Measurements from ENCODE around the gene KRT38.
"Not testable (repeated sequence)": the region's sequence is repeated elsewhere in the genome, so short reads cannot be mapped to it uniquely, and the experiment has no call there.

KRT38 gene

GRCh38 chr17:41457676-41458075 is 16.9 kb upstream of the KRT38 start:
- no peak for DNase-seq

GRCh38 chr17:41456204-41456603 is 15.4 kb upstream of the KRT38 start:
- no peak for DNase-seq

GRCh38 chr17:41455236-41455635 is 14.5 kb upstream of the KRT38 start:
- DNase-seq: no peak

DNA sequence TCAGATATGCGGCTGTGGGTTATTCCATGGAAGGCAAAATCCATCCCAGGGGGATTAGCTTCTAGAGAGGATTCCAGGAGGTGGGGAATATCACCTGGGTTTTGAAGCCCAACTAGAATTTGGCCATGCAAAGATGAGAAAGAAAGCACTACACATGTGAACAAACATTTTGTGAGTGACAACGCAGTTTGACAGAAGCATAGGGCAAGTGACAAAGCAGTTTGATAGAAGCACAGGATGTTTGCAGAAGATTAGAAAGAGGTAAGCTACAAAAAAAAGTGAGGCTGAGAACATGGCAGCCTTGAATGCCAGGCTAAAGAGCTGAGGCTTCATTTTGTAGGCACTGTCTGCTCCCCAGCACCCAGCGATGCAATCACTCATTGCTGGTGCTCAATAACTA is 12.3 kb upstream of the KRT38 start:
- no peak for DNase-seq

DNA sequence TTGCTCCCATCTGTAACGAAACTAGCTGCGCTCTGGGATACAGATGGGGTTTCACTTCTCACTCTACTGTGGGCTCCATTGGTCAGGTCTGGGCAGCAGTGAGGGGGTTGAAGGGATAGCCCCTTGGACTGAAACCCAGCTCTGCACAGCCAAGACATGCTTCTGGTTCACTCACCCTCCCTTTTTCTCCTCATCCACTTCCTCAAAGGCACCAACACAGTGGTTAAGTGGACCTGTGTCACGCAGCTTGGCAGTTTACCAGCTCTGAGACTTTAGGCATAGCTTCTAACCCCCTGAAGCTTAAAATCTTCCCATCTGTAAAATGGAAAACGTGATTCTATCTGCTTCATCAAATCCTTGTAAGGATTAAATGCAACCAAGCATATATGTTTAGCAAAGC is 11.5 kb upstream of the KRT38 start:
- DNase-seq: no peak

GRCh38 chr17:41451154-41451728 is 10.5 kb upstream of the KRT38 start:
- DNase-seq: no peak

DNA sequence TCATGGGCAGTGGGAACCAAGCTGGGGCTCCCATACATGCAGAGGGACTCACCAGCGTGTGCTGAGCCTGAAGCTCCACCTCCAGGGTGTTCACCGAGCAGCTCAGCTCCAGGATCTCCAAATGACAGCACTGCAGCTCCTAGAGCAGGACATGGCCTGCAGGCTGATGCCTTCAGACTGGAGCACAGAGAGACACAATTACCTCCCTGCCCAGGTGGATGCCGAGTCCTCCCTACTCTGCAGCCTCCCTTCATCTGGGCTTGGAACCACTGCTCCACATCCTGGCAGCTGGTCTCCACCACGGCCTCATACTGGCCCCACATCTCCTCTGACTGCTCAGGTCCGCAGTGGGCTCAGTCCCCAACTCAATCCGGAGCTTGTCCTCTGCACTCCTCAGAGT is 8.2 kb upstream of the KRT38 start:
- no peak for DNase-seq

- no peak for DNase-seq
Observed at GRCh38 chr17:41448506-41448905, 7.7 kb upstream of the KRT38 start.

DNA sequence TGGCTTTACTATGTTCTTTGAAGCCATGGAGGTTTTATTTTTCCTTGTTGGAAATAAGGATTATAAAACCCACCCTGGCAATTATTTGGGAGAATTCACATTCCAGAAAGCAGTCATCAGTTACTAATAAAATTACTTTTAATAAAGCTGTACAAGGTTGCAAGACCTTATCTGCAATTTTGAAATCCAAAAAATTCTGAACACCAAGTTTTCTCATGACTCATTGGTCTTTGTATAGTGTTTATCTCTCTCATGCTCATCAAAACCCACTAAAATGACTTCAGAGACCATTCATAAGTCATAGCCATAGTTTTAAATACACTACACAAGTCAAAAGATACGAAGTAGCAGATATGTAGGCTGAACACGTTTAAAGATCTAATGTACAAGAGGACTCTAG is 6.0 kb upstream of the KRT38 start:
- no peak for DNase-seq

- DNase-seq: no peak
Observed at GRCh38 chr17:41444640-41445039, 3.9 kb upstream of the KRT38 start.

DNA sequence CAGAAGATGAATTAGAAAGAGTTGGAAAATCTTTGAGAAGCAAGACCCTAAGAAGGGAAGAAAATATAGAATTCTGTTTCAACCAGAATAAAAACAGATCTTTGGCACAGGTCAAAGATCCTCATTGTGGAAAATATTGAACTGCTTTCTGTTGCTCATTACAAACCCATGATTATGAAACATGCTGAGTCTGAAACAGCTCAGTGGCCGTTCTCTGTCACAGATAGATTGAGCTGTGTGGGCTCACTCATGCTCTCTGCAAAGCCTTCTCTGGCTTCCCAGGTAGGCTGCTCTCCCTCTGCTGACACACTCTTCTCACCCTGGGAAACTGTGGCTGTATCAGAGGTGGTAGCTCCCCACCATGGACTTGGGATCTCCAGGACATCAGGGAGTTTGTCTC is 3.4 kb upstream of the KRT38 start:
- no peak for DNase-seq

DNA sequence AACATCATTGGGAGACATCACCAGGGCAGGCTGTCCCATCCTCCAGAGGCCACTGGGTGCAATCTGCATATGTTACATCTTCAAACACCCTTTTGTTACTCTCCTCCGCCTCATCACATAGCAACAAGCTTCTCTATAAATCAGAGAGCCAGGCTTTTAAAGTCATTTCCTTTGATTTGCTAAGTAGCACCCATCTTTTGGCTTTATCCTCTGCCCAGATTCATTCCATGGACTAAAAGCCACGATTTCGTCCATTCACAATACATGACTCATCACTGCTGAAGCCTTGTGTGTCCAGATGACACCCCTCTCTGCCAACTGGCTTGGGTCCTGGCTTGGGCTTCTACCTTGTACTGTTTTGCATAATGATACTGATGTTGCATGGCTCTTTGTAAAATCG is 2.0 kb upstream of the KRT38 start:
- no peak for DNase-seq

- no peak for DNase-seq
Observed at GRCh38 chr17:41439375-41439774, 1.4 kb downstream of the KRT38 start.

- DNase-seq: no peak
Observed at GRCh38 chr17:41437769-41438168, 3.0 kb downstream of the KRT38 start.

DNA sequence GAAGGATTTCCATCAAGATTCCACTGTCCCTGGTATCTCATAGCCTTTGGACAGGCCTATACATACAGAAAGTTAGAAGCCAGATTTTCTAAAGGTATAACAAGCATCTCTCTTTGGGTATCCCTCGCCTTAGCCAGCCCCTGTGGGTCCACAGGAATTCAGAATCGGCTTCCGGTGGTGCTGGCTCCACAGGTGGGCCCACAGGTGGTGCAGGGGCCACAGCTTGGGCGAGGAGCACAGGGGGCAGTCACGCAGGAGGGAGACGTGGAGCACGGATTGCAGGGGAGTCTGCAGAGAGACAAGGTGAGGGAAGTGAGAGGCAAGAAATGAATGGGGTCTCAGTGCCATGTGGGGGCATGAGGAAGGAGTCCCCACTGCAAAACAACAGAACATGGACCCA is 3.5 kb downstream of the KRT38 start:
- DNase-seq: no peak

DNA sequence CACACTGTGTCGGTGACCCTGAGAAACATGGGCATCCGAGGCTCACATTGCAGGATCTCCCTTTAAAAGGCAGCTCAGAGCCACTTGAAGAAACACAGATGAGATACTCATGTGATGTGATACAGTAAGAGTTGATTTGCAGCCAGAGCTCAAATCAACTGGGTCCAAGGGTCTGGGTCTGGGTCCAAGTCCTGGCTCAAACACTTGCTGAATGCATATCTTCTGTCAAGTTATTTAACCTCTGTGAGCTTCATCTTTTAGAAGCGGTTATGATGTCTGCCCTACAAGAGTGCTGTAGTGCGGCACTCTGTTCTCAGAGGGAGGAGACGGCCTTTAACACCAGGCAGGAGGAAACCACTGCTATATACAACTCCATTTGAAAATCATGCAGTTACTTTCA is 6.4 kb downstream of the KRT38 start:
- DNase-seq: no peak

DNA sequence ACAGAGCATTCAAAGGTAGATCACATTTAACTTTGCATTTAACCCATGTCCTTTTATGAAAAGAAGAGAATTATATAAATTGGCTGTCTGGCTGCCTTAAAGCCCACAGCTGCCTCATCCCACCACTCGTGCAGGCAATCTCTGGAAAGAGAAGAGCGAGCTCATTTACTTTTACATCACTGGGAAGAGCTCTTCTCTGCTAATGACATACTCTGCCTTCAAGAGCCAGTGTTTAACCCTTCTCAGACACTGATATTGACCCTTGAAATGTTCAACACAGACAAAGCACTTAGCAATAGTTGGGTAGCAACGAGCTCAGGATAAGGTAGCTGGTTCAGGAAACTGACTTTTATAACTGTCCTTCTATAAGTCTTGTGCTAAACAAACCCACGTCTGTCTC is 6.8 kb downstream of the KRT38 start:
- no peak for DNase-seq

DNA sequence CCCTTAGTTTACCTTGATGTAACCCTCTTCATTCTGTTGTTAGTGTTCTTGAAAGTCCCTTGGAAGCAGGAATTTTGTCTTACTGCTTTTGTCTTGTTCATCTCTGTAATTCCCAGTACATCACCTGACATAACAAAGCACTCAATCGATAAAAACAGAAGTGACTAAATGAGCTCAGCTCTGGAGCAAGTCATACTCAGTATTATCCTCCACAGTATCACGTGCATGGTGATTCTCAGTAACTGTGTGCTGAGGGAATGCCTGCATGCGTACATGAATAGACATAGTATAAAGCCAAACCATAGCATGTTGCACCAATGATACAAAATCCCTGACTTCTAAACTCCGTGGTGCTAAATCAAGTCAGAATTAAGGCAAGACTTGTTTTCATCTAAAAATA is 7.2 kb downstream of the KRT38 start:
- no peak for DNase-seq

DNA sequence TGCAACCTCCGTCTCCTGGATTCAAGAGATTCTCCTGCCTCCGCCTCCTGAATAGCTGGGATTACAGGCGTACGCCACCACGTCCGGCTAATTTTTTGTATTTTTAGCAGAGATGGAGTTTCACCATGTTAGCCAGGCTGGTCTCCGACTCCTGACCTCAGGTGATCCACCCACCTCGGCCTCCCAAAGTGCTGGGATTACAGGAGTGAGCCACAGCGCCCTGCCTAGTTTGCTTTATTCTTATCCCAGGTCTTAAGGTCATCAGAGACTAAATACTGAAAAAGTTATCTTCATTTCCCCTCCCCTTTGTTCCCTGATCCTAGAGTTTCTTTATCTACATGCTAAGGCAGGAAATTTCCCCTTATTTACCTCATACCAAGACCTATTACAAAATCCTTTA is 10.4 kb downstream of the KRT38 start:
- not testable (repeated sequence) for DNase-seq

GRCh38 chr17:41429667-41430066 is 11.1 kb downstream of the KRT38 start:
- DNase-seq: no peak

DNA sequence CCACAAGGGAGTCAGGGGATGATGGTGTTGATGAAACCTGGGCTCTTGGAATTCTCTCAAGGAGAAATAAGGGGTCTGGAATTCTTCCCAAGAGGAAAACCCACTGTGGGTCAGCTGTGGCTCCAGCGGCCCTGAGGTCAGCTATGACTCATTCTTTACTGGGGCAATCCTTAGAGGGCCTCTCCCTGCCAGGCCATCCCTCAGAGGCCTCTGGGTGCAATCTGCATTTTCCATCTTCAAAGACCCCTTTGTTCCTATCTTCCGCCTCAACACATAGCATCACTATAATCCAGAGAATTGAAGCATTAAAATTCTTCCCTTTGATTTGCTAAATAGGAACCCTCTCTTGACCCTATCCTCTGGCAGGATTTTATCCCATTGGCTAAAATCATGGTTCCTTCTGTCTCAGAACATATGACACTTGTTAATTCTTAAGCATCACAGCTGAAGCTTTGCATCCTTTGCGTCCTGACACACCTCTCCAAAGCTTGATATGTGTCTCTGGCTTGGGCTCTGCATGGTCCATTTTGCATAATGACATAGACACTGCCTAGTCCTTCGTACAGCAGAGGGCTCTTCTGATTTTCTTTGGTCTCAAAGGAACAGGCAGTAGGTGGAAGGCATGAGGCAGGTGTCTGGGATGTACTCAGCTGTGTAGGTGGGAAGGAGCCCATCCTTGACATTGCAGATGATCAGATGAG is 12.0 kb downstream of the KRT38 start:
- no peak for DNase-seq

- DNase-seq: no peak
Observed at GRCh38 chr17:41424111-41424635, 16.6 kb downstream of the KRT38 start, which contains the start of gene KRT37. Gene KRT37 (minus strand): TSS chr17:41424585. CDS start chr17:41424523, 62 bp downstream.

DNA sequence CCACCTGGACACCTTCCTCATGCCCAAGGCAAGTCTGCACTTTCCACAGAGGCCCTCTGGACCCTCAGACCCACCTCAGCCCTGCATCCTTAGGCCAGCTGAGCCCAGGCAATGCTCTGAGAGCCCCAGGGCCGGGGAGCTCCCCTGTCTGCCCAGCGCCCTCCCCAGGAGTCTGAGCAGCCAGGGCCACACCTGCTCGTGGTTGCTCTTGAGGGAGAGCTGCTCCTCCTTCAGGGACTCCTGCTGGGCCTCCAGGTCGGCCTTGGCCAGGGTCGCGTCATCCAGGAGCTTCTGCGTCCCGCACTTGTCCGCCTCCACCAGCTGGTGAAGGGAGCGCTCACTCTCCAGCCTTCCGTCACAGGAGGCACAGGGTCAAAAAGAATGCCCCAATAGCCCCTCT is 18.2 kb downstream of the KRT38 start:
- not testable (repeated sequence) for DNase-seq

- no peak for DNase-seq
Observed at GRCh38 chr17:41421617-41422016, 19.2 kb downstream of the KRT38 start.

- no peak for DNase-seq
Observed at GRCh38 chr17:41421116-41421515, 19.7 kb downstream of the KRT38 start.

All from midbrain (tissue), 1 donor.